ENCODE measurements around the gene PRSS12.
"Not testable (repeated sequence)": the region's sequence is repeated elsewhere in the genome, so short reads cannot be mapped to it uniquely, and the experiment has no call there.

The PRSS12 gene

DNA sequence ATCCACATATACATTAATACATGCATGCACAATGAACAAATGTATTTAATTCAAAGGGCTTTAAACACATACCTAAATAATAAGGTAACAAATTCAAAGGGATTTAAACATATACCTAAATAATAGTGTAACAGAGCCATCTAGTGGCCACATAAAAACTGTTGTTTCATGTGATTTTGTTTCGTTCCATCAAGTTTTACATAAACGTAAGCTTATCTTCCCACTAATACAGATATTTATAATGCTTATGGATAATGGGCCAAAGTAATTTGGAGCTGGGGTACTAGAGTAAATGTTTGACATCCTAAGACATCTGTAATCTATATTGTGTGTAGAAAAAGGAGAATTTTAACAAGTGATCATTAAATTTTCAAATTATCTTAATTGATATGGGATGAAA is 82.3 kb downstream of the PRSS12 start:
- TF ChIP-seq FOXK2 (IDR thresholded peaks at IDR 0.05) (no peak), TARDBP (IDR thresholded peaks at IDR 0.05) (no peak), CTBP1 (IDR thresholded peaks at IDR 0.05; ENCODE audit: borderline replicate concordance) (no peak), LEF1 (IDR thresholded peaks at IDR 0.05; ENCODE audit: borderline replicate concordance) (no peak), BHLHE40 (IDR thresholded peaks at IDR 0.05; ENCODE audit: borderline replicate concordance) (no peak), SP1 (IDR thresholded peaks at IDR 0.05) (no peak), HDGF (IDR thresholded peaks at IDR 0.05; ENCODE audit: borderline replicate concordance) (no peak), NFRKB (IDR thresholded peaks at IDR 0.05) (no peak), FOXM1 (IDR thresholded peaks at IDR 0.05; ENCODE audit: borderline replicate concordance) (no peak), ELF4 (IDR thresholded peaks at IDR 0.05) (no peak), FOXA1 (IDR thresholded peaks at IDR 0.05) (no peak), ZNF384 (IDR thresholded peaks at IDR 0.05) (no peak), ARNT (IDR thresholded peaks at IDR 0.05) (no peak), L3MBTL2 (conservative IDR thresholded peaks at IDR 0.05) (no peak), SUZ12 (IDR thresholded peaks at IDR 0.05) (no peak)
- TF ChIP-seq, protein P1, sequence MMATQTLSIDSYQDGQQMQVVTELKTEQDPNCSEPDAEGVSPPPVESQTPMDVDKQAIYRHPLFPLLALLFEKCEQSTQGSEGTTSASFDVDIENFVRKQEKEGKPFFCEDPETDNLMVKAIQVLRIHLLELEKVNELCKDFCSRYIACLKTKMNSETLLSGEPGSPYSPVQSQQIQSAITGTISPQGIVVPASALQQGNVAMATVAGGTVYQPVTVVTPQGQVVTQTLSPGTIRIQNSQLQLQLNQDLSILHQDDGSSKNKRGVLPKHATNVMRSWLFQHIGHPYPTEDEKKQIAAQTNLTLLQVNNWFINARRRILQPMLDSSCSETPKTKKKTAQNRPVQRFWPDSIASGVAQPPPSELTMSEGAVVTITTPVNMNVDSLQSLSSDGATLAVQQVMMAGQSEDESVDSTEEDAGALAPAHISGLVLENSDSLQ (IDR thresholded peaks at IDR 0.05), result no peak
- peak; percentile 19 for DNase-seq (ENCODE audit: extremely low spot score)
- CTCF ChIA-PET, result interaction anchor here (0.8 to 1.0 kb wide), 2 partner anchors 25 to 31 kb away, joined by 3 read pairs; no protein-coding TSS in a partner anchor
- POLR2A ChIA-PET, result no interaction called here

DNA sequence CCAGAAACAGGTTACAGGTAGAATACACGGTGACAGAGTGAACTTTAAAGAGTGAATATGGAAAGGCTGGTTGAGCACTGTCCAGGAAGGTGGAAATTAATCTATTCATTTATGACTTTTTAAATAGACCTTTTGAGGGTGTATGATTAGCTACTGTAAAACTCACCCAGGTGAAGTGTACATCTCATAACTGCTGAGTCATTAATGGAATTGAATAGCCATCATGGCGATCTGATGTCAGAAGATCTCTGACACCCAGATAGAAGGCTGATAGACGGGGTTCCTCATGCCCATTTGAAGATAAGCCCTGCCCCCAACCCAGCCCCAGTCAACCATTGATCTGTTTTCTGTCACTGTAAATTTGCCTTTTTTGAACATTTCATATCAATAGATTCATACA is 84.0 kb downstream of the PRSS12 start:
- ChIA-PET POLR2A (no interaction called here), CTCF (no interaction called here)
- TF ChIP-seq, protein P1 (IDR thresholded peaks at IDR 0.05), result no peak
- no peak for DNase-seq (ENCODE audit: extremely low spot score)

DNA sequence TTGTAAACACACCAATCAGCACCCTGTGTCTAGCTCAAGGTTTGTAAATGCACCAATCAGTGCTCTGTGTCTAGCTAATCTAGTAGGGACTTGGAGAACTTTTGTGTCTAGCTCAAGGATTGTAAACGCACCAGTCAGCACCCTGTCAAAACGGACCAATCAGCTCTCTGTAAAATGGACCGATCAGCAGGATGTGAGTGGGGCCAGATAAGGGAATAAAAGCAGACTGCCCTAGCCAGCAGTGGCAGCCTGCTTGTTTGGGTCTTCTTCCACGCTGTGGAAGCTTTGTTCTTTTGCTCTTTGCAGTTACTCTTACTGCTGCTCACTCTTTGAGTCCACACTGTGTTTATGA is 86.7 kb downstream of the PRSS12 start:
- DNase-seq (ENCODE audit: extremely low spot score); CTCF ChIA-PET: not testable (repeated sequence)
- POLR2A ChIA-PET, result interaction anchor here (1.2 kb wide), 1 partner anchor 11 kb away, joined by 3 read pairs; no protein-coding TSS in a partner anchor

DNA sequence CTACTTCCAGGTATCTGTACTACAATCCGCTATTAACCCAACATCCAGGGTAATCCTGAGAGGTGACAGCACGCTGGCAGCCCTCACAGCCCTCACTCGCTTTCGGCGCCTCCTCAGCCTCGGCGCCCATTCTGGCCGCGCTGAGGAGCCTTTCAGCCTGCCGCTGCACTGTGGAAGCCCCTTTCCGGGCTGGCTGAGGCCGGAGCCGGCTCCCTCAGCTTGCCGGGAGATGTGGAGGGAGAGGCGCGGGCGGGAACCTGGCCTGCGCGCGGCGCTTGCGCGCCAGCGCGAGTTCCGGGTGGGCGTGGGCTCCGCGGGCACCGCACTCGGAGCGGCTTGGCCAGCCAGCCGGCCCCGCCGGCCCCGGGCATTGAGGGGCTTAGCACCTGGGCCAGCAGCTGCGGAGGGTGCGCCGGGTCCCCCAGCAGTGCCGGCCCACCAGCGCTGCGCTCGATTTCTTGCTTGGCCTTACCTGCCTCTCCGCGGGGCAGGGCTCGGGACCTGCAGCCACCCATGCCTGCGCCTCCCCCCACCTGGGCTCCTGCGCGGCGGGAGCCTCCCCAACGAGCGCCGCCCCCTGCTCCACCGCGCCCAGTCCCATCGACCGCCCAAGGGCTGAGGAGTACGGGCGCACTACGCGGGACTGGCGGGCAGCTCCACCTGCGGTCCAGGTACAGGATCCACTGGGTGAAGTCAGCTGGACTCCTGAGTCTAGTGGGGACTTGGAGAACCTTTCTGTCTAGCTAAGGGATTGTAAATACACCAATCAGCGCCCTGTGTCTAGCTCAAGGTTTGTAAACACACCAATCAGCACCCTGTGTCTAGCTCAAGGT is 87.3 kb downstream of the PRSS12 start:
- ChIA-PET POLR2A (interaction anchor here (1.2 kb wide), 1 partner anchor 12 kb away, joined by 3 read pairs; no protein-coding TSS in a partner anchor), CTCF (no interaction called here)
- TF ChIP-seq BHLHE40 (IDR thresholded peaks at IDR 0.05; ENCODE audit: borderline replicate concordance) (no peak), HDGF (IDR thresholded peaks at IDR 0.05; ENCODE audit: borderline replicate concordance) (no peak), SP1 (IDR thresholded peaks at IDR 0.05) (no peak), L3MBTL2 (conservative IDR thresholded peaks at IDR 0.05) (no peak), SUZ12 (IDR thresholded peaks at IDR 0.05) (no peak), FOXM1 (IDR thresholded peaks at IDR 0.05; ENCODE audit: borderline replicate concordance) (no peak)
- TF ChIP-seq, protein P1 (IDR thresholded peaks at IDR 0.05), result no peak
- DNase-seq (ENCODE audit: extremely low spot score), result no peak

DNA sequence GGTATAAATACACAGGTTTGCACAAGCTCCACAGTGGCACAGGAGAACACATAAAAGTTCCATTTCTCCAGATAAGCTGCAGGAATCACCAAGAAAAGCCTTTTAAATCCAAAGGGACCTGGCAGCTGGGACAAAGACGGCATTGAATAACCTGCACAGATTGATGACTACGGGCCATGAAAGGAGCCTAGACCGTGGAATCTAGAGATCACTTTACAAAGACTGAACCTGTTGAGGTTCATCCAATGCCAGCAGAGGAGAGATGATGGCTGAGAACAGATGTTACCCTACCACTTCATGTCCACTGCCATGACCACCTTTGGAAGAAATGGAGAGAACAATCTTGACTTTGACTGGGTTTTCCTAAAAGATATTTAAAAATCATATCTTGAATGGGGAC is 88.7 kb downstream of the PRSS12 start:
- POLR2A ChIA-PET, result no interaction called here
- DNase-seq (ENCODE audit: extremely low spot score), result no peak
- no peak for TF ChIP-seq ELF4 (IDR thresholded peaks at IDR 0.05)
- TF ChIP-seq FOXK2 (IDR thresholded peaks at IDR 0.05), result no peak
- no peak for TF ChIP-seq FOXM1 (IDR thresholded peaks at IDR 0.05; ENCODE audit: borderline replicate concordance)
- no peak for TF ChIP-seq SP1 (IDR thresholded peaks at IDR 0.05)
- TF ChIP-seq HDGF (IDR thresholded peaks at IDR 0.05; ENCODE audit: borderline replicate concordance), result no peak
- TF ChIP-seq L3MBTL2 (conservative IDR thresholded peaks at IDR 0.05), result no peak
- TF ChIP-seq, protein P1 (IDR thresholded peaks at IDR 0.05), result no peak
- no peak for TF ChIP-seq ARNT (IDR thresholded peaks at IDR 0.05)
- TF ChIP-seq NFRKB (IDR thresholded peaks at IDR 0.05), result no peak
- no peak for TF ChIP-seq ZNF384 (IDR thresholded peaks at IDR 0.05)
- no peak for TF ChIP-seq BHLHE40 (IDR thresholded peaks at IDR 0.05; ENCODE audit: borderline replicate concordance)
- no peak for TF ChIP-seq TARDBP (IDR thresholded peaks at IDR 0.05)
- TF ChIP-seq SUZ12 (IDR thresholded peaks at IDR 0.05), result no peak
- CTCF ChIA-PET, result no interaction called here

DNA sequence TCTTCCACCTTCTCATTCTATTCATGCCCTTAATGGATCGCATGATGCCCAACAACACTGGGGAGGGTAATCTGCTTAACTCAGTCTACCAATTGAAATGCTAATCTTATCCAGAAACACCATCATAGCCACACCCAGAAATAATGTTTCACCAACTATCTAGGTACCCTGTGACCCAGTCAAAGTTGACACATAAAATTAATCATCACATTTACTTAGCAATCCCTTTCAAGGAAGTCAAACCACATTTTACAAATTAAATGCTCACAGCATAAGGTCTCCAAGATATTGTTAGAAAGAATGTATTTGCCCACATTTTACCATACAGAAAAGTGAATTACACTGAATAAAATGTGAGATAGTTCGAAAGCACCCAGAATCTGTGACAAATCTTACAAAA is 92.5 kb downstream of the PRSS12 start:
- CTCF ChIA-PET, result no interaction called here
- no peak for DNase-seq (ENCODE audit: extremely low spot score)

More for the DNA sequence above, 92.5 kb downstream of the PRSS12 start:
- POLR2A ChIA-PET, result no interaction called here
- TF ChIP-seq, protein P1 (IDR thresholded peaks at IDR 0.05), result no peak
- TF ChIP-seq HDGF (IDR thresholded peaks at IDR 0.05; ENCODE audit: borderline replicate concordance), result no peak
- TF ChIP-seq CTBP1 (IDR thresholded peaks at IDR 0.05; ENCODE audit: borderline replicate concordance), result no peak
- no peak for TF ChIP-seq FOXK2 (IDR thresholded peaks at IDR 0.05)
- no peak for TF ChIP-seq NFRKB (IDR thresholded peaks at IDR 0.05)
- TF ChIP-seq LEF1 (IDR thresholded peaks at IDR 0.05; ENCODE audit: borderline replicate concordance), result no peak

Measured in HEK293T (cell line).